Spleen (tissue), 7 donors: ENCODE results near the gene HMCN1.

ENCODE experiments used
- POLR2A ChIP-seq, 3 donors: fragments of 450-650 bp; IDR thresholded peaks; one replicate each; pipeline ENCODE4 v1.5.1; 2017; ENCODE audit warnings: antibody characterized with exemption in 3 of 3, mild to moderate bottlenecking in 1 of 3
- POLR2AphosphoS5 ChIP-seq, 3 donors: sonication (generic); formaldehyde crosslinking; IDR thresholded peaks; one replicate each; pipeline ENCODE4 v1.5.1; 2017; ENCODE audit warnings: antibody characterized with exemption in 3 of 3
- TF ChIP-seq, protein P1 (sequence below), 11 experiments: fragments of 200-600 bp in 7 of 11; fragments of 450-650 bp in 4 of 11; sonication (generic) in 4 of 11; IDR thresholded peaks in 8 of 11; conservative IDR thresholded peaks in 3 of 11; 1 replicate in 7 of 11; 2 replicates in 4 of 11; pipeline versions ENCODE4 v1.4.0 to v1.8.0; 2016 to 2021; ENCODE audit warnings: antibody characterized with exemption in 11 of 11, inconsistent platforms in 4 of 11, mild to moderate bottlenecking in 1 of 11
- donor health status: DM: no; HTN: no; CAD: no; lungs with moderate emphysema.
- donor health status: DM: no; HTN: no; CAD: no.
- donor health status: DM: no; HTN: no; CAD: no.

DNA sequence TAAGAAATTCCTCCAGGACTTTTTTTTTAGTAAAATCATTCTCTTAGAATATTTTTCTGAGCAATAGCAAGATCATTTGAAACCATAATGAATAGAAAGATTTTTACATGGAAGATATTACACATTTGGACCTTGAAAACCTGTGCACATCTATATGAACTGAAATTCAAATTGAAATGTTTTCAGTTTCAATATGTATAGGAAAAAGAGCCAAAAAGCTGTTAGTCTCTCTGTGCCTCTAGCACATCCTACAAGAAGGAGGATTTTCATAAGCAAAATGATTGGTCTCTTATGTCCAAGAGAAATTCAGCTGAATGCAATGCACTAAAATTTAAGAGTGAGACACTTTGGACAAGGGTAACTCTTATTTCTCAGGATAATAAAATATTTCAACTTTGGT, 8.2 kb downstream of the HMCN1 start:
- no peak for TF ChIP-seq POLR2AphosphoS5 (IDR thresholded peaks at IDR 0.05)
- TF ChIP-seq, protein P1, sequence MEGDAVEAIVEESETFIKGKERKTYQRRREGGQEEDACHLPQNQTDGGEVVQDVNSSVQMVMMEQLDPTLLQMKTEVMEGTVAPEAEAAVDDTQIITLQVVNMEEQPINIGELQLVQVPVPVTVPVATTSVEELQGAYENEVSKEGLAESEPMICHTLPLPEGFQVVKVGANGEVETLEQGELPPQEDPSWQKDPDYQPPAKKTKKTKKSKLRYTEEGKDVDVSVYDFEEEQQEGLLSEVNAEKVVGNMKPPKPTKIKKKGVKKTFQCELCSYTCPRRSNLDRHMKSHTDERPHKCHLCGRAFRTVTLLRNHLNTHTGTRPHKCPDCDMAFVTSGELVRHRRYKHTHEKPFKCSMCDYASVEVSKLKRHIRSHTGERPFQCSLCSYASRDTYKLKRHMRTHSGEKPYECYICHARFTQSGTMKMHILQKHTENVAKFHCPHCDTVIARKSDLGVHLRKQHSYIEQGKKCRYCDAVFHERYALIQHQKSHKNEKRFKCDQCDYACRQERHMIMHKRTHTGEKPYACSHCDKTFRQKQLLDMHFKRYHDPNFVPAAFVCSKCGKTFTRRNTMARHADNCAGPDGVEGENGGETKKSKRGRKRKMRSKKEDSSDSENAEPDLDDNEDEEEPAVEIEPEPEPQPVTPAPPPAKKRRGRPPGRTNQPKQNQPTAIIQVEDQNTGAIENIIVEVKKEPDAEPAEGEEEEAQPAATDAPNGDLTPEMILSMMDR (IDR thresholded peaks at IDR 0.05 in 8 of 11, conservative IDR thresholded peaks at IDR 0.05 in 3 of 11), result no peak
- no peak for TF ChIP-seq POLR2A (IDR thresholded peaks at IDR 0.05)
